HG03039 (cell line): ENCODE measurements around the gene MYD88.
"Not testable (repeated sequence)": the region's sequence is repeated elsewhere in the genome, so short reads cannot be mapped to it uniquely, and the experiment has no call there.

ENCODE experiments used
- ATAC-seq: cut with Tn5 transposase; IDR thresholded peaks from one replicate; pipeline ENCODE4 v1.9.1; 2021; ENCODE audit warnings: mild to moderate bottlenecking, moderate library complexity; ENCODE audit not compliant: unreplicated experiment

MYD88 gene

DNA sequence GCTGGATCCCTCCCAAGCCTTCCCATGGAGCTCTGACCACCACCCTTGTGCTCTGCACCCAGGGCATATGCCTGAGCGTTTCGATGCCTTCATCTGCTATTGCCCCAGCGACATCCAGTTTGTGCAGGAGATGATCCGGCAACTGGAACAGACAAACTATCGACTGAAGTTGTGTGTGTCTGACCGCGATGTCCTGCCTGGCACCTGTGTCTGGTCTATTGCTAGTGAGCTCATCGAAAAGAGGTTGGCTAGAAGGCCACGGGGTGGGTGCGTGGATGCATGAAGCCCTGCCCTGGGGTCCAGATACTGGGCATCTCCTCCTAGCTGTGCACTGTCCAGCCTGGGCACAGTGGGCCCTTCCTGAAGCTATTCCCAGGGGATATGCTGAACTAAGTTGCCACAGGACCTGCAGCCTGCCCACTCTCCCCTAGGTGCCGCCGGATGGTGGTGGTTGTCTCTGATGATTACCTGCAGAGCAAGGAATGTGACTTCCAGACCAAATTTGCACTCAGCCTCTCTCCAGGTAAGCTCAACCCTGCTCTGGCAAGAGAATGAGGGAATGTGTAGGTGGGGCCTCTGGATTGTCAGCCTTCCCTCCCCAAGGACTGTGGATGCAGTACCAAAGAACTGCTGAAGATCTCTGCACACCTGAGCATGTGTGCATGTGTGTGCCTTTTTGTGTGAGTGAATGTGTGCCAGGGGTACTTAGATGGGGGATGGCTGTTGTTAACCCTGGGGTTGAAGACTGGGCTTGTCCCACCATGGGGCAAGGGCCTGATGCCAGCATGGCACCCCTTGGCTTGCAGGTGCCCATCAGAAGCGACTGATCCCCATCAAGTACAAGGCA is 2.1 kb downstream of the MYD88 start:
- no peak for ATAC-seq

GRCh38 chr3:38141173-38141951 is 2.9 kb downstream of the MYD88 start:
- ATAC-seq, result no peak

GRCh38 chr3:38141952-38142273 is 3.5 kb downstream of the MYD88 start:
- no peak for ATAC-seq

- no peak for ATAC-seq
These were observed 4.5 kb downstream of the MYD88 start for GRCh38 chr3:38142959-38143358.

- no peak for ATAC-seq
These were observed 5.0 kb downstream of the MYD88 start for GRCh38 chr3:38143511-38143910.

DNA sequence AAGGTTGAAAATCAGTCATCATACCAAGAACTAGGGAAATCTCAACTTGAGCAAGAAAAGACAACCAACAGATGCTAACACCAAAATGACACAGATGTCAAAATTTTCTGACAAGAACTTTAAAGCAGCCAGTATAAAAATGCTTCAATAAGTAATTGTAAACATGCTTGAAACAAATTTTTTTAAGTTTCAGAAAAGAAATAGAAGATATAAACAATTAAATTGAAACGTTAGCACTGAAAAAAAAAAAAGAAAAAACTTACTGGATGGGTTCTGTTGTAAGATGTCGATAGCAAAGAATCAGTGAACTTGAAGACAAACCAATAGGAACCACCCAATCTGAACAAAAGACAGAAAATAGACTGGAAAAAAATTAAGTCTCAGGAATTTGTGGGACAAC is 8.0 kb downstream of the MYD88 start:
- ATAC-seq, result no peak

GRCh38 chr3:38147421-38147820 is 9.0 kb downstream of the MYD88 start:
- no peak for ATAC-seq

DNA sequence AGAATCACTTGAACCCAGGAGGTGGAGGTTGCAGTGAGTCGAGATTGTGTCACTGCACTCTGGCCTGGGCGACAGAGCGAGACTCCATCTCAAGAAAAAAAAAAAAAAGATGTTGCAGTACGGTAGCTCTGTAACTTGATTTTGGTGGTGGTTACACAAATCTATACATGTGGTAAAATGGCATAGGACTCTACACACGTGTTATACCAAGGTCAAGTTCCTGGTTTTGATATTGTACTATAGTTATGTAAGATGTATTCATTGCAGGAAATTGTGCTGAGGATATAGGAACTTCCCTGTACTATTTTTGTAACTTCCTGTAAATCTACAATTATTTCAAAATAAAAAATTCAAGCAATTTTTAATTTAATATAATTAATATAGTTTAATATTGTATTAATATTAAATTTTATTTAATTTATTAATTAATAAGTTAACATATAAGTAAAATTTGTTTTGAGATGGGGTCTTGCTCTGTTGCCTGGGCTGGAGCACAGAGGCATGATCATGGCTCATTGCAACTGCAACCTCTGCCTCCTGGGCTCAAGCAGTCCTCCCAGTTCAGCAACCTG is 9.9 kb downstream of the MYD88 start:
- no peak for ATAC-seq

- ATAC-seq, result no peak
These were observed 11.2 kb downstream of the MYD88 start for GRCh38 chr3:38149708-38150107.

- no peak for ATAC-seq
These were observed 12.5 kb downstream of the MYD88 start for GRCh38 chr3:38150780-38151528.

DNA sequence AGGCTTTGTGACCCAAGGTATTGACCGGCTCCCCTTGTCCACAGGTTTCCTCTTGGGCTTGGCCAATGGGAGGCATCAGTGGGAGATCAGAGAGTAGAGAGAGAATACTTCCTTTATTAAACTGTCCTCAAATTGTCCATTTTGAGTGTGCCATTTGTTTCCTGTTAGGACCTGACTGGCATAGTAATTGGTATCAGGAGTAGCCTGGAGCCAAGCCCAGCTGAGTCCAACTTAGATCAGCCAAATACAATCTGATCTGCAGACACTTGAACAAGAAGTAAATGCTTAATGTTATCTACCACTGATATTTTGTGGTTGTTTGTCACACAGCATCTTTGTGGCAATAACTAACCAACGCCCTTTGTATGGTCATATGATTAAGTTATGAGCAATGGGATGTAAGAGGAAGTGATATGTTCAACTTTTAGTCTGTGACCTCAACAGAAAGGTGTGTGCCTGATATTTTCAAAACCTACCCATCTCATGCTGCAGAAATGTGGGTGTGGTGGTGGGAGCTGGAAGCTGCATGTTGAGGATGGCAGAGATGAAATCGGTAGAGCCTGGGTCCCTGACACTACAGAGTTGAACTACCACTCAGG is 13.3 kb downstream of the MYD88 start:
- ATAC-seq, result no peak

- no peak for ATAC-seq
These were observed 14.1 kb downstream of the MYD88 start for GRCh38 chr3:38152609-38153008.

DNA sequence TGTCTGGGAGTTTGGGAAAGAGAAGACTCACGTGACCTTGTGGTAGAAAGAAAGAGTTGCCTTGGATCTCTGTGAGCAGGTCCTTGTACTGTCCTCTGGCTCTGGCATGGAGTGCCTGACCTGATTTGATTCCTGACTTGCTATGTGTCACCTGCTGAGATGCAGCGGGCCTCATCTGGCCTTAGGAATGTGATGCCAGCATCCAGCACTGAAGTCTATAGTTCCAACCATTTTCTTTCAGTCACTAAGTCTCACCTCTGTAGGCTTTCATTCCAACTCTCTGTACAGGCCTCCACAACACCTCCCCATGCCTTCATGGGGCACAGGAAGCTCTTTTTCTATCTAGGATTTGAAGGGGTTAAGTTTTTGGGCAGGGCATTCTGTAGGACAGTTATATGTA is 14.8 kb downstream of the MYD88 start:
- ATAC-seq, result no peak

GRCh38 chr3:38154033-38154494 is 15.6 kb downstream of the MYD88 start:
- ATAC-seq, result no peak

DNA sequence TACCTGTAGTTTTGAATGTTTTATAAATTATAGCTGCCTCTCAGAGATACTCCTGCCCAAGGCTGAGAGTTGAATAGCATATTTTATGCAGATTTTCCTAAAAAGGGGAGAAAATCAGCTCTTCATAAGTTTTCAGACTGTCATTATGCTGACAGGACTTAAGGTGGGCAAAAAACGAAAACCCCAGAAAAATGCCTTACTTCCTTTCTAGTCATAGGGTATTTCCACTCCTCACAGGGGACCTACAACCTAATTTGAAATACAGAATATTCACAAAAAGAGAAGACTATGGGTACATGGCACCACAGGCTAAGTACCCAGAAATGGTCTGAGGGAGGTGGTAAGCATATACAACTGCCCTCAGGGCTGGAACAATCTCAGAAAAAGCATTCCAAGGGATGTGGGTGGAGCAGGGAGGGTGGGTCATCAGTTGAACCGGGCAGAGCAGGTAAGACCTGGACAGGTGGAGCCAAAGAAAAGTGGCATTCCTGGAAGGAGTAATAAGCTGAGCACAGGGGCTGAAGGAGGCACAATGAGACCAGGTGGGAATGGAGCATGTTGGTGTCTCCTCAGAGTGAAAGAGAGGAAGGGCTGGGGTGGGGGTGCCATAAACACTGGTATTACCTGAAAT is 16.3 kb downstream of the MYD88 start:
- ATAC-seq, result no peak

DNA sequence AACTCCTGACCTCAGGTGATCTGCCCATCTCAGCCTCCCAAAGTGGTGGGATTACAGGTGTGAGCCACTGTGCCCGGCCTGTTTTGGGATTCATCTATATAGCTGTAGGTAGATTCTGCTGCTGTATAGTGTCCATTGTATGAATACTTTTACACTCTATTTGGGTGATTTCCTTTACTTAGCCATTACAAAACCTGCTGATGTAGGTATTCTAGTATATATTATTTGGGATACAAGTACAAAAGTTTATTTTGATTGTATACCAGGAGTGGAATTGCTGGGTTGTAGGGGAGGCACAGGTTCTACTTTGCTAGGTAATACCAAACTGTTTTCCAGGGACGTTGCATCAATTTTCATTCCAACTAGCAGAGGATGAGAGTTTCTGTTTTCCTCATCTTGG is 17.4 kb downstream of the MYD88 start:
- no peak for ATAC-seq

- no peak for ATAC-seq
These were observed 18.7 kb downstream of the MYD88 start for GRCh38 chr3:38157117-38157516.

DNA sequence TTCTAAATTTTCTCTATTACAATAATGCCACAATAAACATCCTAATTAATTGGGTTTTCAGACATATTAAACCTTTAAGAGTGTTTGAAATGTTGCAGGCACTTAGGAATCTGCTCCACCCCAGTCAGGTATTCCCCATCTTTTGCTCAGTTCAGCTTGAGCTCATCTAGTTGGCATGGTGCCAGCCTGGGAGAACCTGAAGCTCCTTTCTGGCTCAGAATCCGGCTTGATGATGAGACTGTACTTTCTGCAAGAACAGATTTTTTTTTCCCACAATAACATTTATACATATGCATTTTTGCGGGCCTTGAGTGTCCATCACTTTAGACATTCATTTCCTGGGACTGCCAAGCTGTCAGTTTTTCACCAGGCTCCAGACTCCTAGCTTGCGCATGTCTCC is 19.1 kb downstream of the MYD88 start:
- ATAC-seq, result no peak

DNA sequence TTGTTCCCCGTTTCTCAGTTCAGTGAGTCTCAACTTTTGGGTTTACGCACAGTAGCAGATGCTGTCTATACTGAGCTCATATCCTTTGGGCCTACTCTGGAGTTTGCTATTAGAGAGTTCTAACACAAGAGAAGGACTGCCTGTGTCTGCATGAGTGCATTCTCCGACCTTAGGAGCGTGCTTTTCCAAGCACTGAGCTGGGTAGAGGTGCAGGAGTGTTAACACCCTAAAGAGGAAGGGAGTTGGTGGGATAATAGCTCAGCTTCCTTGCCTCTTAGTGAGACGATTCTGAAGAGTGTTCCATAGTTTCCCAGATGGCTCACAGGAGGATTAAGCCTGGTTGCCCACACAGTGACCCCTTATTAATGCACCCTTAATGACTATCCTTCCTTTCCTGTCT is 20.0 kb downstream of the MYD88 start:
- no peak for ATAC-seq

DNA sequence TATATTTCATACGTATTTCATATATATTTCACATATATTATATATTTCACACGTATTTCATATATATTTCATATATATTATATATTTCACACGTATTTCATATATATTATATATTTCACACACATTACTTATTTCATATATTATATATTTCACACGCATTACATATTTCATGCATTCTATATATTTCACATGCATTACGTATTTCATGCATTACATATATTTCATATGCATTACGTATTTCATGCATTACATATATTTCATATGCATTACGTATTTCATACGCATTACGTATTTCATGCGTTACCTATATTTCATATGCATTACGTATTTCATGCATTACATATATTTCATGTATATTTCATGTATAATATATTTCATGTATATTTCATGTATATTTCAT is 22.2 kb downstream of the MYD88 start:
- not testable (repeated sequence) for ATAC-seq
